Stimulated activated memory B cell treated with anti-CD40 and anti-IgM and Interleukin-4, amounts not matched to agents 10 μg/mL and 1 μg/mL and 100 μg/mL, for 72 hours (primary cell): Measurements from ENCODE around the gene TRH.
"Not testable (repeated sequence)": the region's sequence is repeated elsewhere in the genome, so short reads cannot be mapped to it uniquely, and the experiment has no call there.

Source experiments
- ATAC-seq: fragments of 150-1000 bp; cut with Tn5 transposase; 2 replicates; pipeline ENCODE4 v1.10.0; 2021
- H3K27ac Mint-ChIP-seq: one replicate; pipeline ENCODE4 v1.8.0; 2022; ENCODE audit warnings: mild to moderate bottlenecking, mixed read lengths
- H3K27me3 Mint-ChIP-seq: one replicate; pipeline ENCODE4 v1.8.0; 2022; ENCODE audit warnings: mixed read lengths
- H3K36me3 Mint-ChIP-seq: one replicate; pipeline ENCODE4 v1.8.0; 2022; ENCODE audit warnings: mixed read lengths
- H3K4me1 Mint-ChIP-seq: one replicate; pipeline ENCODE4 v1.8.0; 2022; ENCODE audit warnings: mixed read lengths
- H3K4me3 Mint-ChIP-seq: one replicate; pipeline ENCODE4 v1.8.0; 2022; ENCODE audit warnings: mild to moderate bottlenecking, moderate library complexity, mixed read lengths
- H3K9me3 Mint-ChIP-seq: one replicate; pipeline ENCODE4 v1.8.0; 2022; ENCODE audit warnings: mixed read lengths

TRH gene

GRCh38 chr3:130014526-130014925 lies 40.0 kb downstream of the TRH start:
- Mint-ChIP-seq H3K4me3 (no peak overlapping the region), H3K9me3 (no peaks in the 10 kb centered on the region)

DNA sequence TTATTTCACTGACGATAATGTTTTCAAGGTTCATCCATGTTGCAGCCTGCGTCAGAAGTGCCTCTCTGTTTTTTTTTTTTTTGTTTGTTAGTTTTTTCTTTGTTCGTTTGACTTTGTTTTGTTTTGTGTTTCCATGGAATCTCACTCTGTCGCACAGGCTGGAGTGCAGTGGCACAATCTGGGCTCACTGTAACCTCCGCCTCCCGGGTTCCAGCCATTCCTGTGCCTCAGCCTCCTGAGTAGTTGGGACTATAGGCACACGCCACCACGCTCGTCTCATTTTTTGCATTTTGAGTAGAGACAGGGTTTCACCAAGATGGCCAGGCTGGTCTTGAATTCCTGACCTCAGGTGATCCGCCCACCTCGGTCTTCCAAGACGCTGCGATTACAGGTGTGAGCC lies 43.1 kb downstream of the TRH start:
- ATAC-seq, H3K9me3 Mint-ChIP-seq, H3K36me3 Mint-ChIP-seq, H3K27ac Mint-ChIP-seq, H3K4me3 Mint-ChIP-seq, H3K4me1 Mint-ChIP-seq: not testable (repeated sequence)
- H3K27me3 Mint-ChIP-seq: peaks cover 27% of the 10 kb centered on the region

More at GRCh38 chr3:130014526-130014925, 40.0 kb downstream of the TRH start:
- Mint-ChIP-seq H3K4me1 (no peaks in the 10 kb centered on the region), H3K27me3 (peaks cover 23% of the 10 kb centered on the region), H3K27ac (no peak overlapping the region), H3K36me3 (no peaks in the 10 kb centered on the region)
- no peak for ATAC-seq

DNA sequence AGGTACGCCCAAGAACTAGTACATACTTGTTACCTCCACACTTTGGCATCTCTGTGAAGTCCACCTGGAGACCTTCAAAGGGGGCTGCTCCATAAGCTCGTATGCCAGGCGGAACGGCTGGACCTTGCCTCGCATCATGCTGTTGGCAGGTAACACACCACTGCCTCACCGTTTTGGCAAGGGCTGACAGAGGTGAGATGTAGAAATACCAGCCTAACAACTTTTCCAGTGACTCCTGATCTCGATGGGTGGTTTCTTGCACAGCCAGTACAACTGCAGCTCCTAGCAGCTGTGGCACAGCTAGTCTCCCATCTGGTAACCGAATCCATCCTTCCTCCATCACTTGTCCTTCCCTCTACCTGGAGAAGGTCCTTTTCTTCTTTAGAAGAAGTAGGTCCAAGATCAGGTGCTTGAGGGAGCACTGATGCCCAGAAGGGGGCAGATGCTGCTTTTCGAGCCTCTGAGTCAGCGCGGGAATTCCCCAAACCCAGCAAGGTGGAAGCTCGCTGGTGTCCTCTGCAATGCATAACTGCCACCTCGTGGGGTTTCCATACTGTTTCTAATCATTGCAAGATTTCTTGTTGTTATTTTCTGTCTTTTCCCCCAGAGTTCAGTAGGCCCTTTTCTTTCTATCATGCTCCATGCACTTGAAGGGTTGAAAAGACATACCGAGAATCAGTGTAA lies 51.8 kb downstream of the TRH start:
- ATAC-seq, H3K9me3 Mint-ChIP-seq, H3K27ac Mint-ChIP-seq, H3K36me3 Mint-ChIP-seq, H3K4me1 Mint-ChIP-seq, H3K4me3 Mint-ChIP-seq, H3K27me3 Mint-ChIP-seq: not testable (repeated sequence)

- not testable (repeated sequence) for H3K4me1 Mint-ChIP-seq, H3K36me3 Mint-ChIP-seq, H3K27me3 Mint-ChIP-seq, ATAC-seq, H3K27ac Mint-ChIP-seq, H3K9me3 Mint-ChIP-seq, H3K4me3 Mint-ChIP-seq
Observed at GRCh38 chr3:130027437-130027836, 52.9 kb downstream of the TRH start.
